ENCODE measurements around the gene OVCH2.

DNA sequence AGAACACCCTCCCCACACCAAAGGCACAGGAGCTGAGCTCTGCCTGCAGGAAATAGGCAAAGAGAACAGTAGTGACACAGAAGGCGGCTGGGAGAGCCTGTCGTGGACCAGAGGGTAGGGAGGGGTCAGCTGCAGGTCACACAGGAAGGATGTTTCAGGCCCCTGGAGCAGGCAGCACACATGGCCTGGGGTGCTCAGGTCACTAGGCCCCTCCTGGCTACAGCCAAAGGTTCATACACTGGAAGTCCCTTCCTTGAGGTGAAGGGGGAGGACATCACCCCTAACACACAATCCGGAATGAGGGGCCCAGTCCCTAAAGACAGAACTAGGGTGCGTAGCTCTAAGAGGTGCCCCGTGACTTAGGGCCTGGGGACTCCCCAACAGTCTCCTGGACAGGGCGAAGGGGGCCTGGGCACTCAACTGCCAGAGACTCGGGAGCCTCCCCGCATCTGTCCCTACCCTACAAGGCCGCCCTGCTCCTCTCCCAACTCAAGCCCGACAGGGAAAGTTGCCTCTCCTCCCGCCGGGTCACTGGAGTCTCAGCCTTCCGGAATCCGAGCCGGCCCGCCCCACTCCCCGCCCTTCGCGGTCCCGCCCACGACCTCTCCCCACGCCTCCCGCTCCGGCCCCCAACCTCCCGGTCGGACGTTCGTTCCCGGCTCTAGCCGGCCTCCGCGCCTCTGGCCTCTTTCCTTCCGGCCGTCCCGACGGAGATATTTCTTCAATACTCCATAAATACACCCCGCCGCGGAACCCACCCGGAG is 33.1 kb downstream of the OVCH2 start, which contains the start of gene CYB5R2:
- no peak for TF ChIP-seq EZH2phosphoT487 (IDR thresholded peaks at IDR 0.05; ENCODE audit: insufficient read depth, low read depth)
- TF ChIP-seq EZH2 (IDR thresholded peaks at IDR 0.05; ENCODE audit: insufficient read depth, poor library complexity, severe bottlenecking): no peak

Data from GM23248 (cell line).